HG02588 (cell line): ENCODE results near the gene HCRTR2.
"Not testable (repeated sequence)": the region's sequence is repeated elsewhere in the genome, so short reads cannot be mapped to it uniquely, and the experiment has no call there.

ENCODE experiments used
- ATAC-seq: cut with Tn5 transposase; IDR thresholded peaks from one replicate; pipeline ENCODE4 v1.9.1; 2021; ENCODE audit warnings: mild to moderate bottlenecking, moderate library complexity; ENCODE audit not compliant: unreplicated experiment

The HCRTR2 gene

DNA sequence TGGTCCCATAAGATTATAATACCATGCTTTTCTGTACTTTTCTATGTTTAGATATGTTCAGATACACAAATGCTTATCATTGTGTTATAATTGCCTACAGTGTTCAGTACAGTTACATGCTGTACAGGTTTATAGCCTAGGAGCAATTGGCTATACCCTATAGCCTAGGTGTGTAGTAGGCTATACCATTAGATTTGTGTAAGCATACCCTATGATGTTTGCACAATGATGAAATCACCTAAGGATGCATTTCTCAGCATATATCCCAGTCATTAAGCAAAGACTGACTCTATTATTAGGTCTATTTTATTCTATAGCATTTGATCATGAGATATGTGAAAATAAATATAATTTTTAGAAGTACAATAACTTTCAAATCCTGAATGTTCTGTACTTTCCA is 36.6 kb downstream of the HCRTR2 start:
- ATAC-seq: no peak

- ATAC-seq: no peak
Measured at GRCh38 chr6:55212156-55212555, 37.8 kb downstream of the HCRTR2 start.

DNA sequence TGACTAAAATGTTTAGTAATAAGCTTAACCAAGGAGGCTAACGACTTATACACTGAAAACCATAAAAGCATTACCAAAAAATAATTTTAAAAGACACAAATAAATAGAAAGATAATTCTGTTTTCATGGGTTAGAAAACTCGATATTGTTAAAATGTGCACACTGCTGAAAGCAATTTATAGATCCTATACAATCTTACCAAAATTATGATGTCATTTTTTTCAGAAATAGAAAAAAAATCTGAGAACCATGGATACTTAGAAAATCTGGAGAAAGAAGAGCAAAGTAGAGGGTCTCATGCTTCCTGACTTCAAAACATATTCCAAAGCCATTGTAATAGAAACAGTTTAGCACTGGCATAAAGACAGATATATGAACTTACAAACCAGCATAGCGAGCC is 46.6 kb downstream of the HCRTR2 start:
- no peak for ATAC-seq

GRCh38 chr6:55227862-55228261 is 53.5 kb downstream of the HCRTR2 start:
- ATAC-seq: no peak

- no peak for ATAC-seq
Measured at GRCh38 chr6:55239099-55239498, 64.8 kb downstream of the HCRTR2 start.

DNA sequence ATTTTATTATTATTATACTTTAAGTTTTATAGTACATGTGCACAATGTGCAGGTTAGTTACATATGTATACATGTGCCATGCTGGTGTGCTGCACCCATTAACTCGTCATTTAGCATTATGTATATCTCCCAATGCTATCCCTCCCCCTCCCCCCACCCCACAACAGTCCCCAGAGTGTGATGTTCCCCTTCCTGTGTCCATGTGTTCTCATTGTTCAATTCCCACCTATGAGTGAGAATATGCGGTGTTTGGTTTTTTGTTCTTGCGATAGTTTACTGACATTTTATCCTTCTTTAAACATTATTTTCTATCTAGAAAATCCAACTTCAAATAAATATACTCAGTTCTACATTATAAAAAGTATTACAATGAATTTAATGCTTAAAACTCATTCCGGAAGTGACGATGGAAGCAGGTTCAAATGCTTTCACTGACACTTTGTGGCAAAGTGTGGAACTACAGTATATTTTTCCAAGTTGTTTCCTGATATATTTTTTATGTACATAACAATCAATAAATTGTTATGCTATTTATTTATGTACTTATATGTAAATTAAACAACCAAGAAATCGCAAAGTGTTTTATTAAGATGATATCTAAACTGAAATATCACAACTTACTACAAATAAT is 66.8 kb downstream of the HCRTR2 start:
- not testable (repeated sequence) for ATAC-seq

- ATAC-seq: no peak
Measured at GRCh38 chr6:55250400-55250799, 76.1 kb downstream of the HCRTR2 start.

DNA sequence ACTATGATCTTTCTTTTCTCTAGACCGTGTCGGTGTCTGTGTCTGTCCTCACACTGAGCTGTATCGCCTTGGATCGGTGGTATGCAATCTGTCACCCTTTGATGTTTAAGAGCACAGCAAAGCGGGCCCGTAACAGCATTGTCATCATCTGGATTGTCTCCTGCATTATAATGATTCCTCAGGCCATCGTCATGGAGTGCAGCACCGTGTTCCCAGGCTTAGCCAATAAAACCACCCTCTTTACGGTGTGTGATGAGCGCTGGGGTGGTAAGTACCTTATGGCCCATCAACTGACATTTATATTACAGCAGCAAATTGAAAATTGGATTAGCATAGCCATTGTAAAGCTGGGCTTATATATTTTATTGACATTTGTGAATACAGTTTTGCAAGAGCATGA is 80.8 kb downstream of the HCRTR2 start:
- no peak for ATAC-seq

DNA sequence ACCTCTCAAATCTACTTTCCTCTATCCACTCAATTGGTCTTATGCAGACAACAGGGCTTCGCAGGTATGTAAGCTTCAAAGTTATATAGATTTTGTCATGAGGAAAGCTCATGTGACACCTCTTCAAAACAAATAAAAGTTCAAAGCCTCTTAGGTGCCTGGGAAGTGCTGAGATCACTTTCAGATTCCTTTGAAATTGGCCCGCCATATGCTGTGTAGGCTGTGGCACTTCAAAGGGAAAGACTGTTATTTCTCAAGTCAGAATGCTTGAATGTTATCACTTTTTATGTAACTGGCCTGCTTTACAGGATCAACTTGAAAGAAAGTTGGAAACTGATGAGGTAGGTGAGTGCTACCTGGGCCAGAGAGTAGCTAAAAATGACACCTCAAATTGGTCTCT is 85.9 kb downstream of the HCRTR2 start:
- ATAC-seq: no peak

- no peak for ATAC-seq
Measured at GRCh38 chr6:55265409-55266114, 91.2 kb downstream of the HCRTR2 start.

DNA sequence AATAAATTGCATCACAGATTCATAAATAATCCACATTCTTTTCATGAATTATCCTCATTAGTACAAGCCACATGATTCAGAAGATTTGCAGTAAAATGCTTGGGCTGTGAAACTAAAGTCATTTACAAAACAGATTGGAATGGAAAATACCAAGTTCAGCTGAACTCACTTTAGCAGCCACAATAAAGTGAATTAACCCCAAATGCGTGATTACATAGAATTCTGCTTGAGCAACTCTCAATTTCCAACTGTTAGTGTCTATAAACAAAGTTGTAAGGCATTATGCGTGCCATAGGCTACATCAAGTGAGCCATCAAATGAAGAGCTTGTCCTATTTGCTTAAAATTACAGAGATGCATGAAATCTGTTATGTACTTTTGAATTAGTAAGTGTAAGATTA is 92.6 kb downstream of the HCRTR2 start:
- ATAC-seq: no peak

- no peak for ATAC-seq
Measured at GRCh38 chr6:55276745-55277530, 102.6 kb downstream of the HCRTR2 start.

DNA sequence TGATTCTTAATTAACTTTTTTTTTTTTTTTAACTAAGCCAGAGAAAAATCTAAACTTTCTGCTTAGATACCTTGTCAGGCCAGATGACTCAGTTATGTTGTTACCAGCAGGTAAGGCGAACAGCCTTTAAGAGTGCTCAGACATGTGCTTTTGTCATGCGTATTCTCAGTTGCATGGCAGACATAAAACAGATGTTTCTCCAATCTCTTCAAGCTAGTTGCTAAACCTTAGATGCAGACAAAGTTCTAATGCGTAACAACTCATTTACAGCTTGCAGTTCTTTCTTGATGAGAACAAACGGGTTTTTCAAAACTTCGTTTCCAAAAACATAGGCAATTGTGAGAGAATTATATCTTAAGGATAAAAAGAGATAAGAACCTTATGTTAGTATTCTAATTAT is 103.3 kb downstream of the HCRTR2 start:
- ATAC-seq: no peak

DNA sequence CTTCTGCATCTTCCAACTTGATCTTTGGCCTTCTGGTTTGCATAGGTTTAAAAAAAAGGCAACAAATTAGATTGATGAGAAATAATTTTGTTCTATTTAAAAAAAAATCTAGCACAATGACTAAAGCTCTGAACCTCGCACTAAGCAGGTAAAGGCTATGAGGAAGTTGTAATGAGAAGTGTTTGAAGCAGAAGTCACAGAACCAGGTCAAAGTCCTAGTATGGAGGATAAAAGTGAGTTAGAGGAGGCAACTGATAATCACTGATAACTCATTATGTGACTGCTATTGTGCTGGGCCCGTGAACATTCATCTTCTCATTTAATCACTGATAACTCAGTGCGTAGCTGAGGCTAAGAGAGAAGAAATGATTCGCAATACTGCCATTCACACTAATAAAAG is 106.9 kb downstream of the HCRTR2 start:
- ATAC-seq: no peak

GRCh38 chr6:55282115-55282514 is 107.8 kb downstream of the HCRTR2 start:
- ATAC-seq: no peak

- ATAC-seq: no peak
Measured at GRCh38 chr6:55286824-55287223, 112.5 kb downstream of the HCRTR2 start.

GRCh38 chr6:55290736-55291135 is 116.4 kb downstream of the HCRTR2 start:
- ATAC-seq: no peak

GRCh38 chr6:55293116-55293515 is 118.8 kb downstream of the HCRTR2 start:
- no peak for ATAC-seq

- ATAC-seq: not testable (repeated sequence)
Measured at GRCh38 chr6:55297214-55297613, 122.9 kb downstream of the HCRTR2 start.

- ATAC-seq: no peak
Measured at GRCh38 chr6:55299286-55299985, 125.1 kb downstream of the HCRTR2 start.

DNA sequence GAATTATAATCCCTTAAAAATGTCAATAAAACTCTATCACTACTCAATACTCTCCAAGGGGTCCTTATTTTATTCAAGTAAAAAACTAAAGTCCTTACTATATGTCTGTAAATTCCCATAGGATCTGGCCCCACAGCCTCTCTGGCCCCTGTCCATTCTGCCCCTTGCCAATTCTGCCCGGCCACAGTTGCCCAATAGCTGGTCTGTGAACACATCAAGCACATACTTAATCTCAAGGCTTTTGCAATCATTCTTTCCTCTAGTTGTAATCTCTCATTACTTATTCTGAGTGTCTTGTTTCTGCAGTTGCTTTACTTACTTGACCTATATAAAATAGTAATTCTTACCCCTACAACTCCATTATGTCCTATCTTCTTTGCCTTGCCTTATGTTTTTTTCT is 130.4 kb downstream of the HCRTR2 start:
- no peak for ATAC-seq
